ENCODE results near the gene PSMA6. TPM values are rescaled to one million over a fixed set of nuclear protein-coding genes. Genes with fewer than 3 reads are reported as not detected.

The PSMA6 gene
- total and polyA plus RNA-seq, 2 of the 8 experiments (the other 6 are each of a cell fraction or from before 2014, with no cell fraction given): 180 to 238 TPM

- CTCF ChIA-PET (ENCODE audit: partially characterized antibody): interaction anchor here (0.6 to 2.2 kb wide), 9 partner anchors 18 to 119 kb away, joined by 3 to 7 read pairs (median 4); partner anchors contain the start of gene PSMA6
- H3K27ac ChIP-seq (ENCODE audit: low read depth, low read length): no peak overlapping the region
- H3K56ac ChIP-seq (replicated peaks; ENCODE audit: insufficient read length, low read depth, low read length): no peak overlapping the region
- H3K4me3 ChIP-seq (ENCODE audit: extremely low read depth in 1 of 4, insufficient read depth in 2 of 4, low read depth in 3 of 4, low read length in 4 of 4): no peak overlapping the region
- no peak for TF ChIP-seq EGR1 (IDR thresholded peaks at IDR 0.05; ENCODE audit: borderline replicate concordance, low read depth, low read length)
- no peak for TF ChIP-seq ZNF274 (IDR thresholded peaks at IDR 0.05; ENCODE audit: borderline replicate concordance, extremely low read depth, low read length)
- TF ChIP-seq CHD1 (IDR thresholded peaks at IDR 0.05; ENCODE audit: low read depth, low read length): no peak
- no peak for TF ChIP-seq KDM1A (IDR thresholded peaks at IDR 0.05; ENCODE audit: borderline replicate concordance, low read length)
- no peak for TF ChIP-seq SIN3A (conservative IDR thresholded peaks at IDR 0.05 in 1 of 2, IDR thresholded peaks at IDR 0.05 in 1 of 2; ENCODE audit: low read depth in 1 of 2, low read length in 2 of 2)
- no peak for TF ChIP-seq ATF2 (IDR thresholded peaks at IDR 0.05; ENCODE audit: low read length)
- no peak for TF ChIP-seq TAF1 (IDR thresholded peaks at IDR 0.05; ENCODE audit: low read depth, low read length)
- TF ChIP-seq NRF1 (IDR thresholded peaks at IDR 0.05; ENCODE audit: low read depth, low read length): no peak
- no peak overlapping the region for H3K9ac ChIP-seq (replicated peaks in 1 of 4; ENCODE audit: extremely low read depth in 1 of 4, low read depth in 3 of 4, low read length in 3 of 4)
- H2BK15ac ChIP-seq (ENCODE audit: low read length): peak overlapping the region; percentile 95; the same call in 1 of the 2 replicates
- peak in 1 of 2 experiments; percentile 47 for DNase-seq (ENCODE audit: low read depth in 1 of 2, low spot score in 2 of 2)
- H3K23me2 ChIP-seq (ENCODE audit: low read depth, low read length): no peaks in the 10 kb centered on the region
- no peaks in the 10 kb centered on the region for H4K20me1 ChIP-seq (replicated peaks in 1 of 2; ENCODE audit: control insufficient read depth in 1 of 2, insufficient read depth in 2 of 2, low read length in 2 of 2)
- no peaks in the 10 kb centered on the region for H3K36me3 ChIP-seq (ENCODE audit: control insufficient read depth in 2 of 4, insufficient read depth in 4 of 4, low read length in 3 of 4)
- 93% methylated on average over 15 of the region's 15 CpGs; no CpG with 5 or more reads in 1 of the 2 experiments for WGBS, 2 experiments (ENCODE audit: extremely low coverage in 1 of 2, insufficient coverage in 1 of 2, insufficient read length in 1 of 2, insufficient replicate concordance in 2 of 2, low coverage in 1 of 2, low lambda C conversion rate in 2 of 2, missing lambda C conversion rate in 1 of 2)
- H3K79me1 ChIP-seq (ENCODE audit: low read depth, low read length): no peaks in the 10 kb centered on the region
- H4K91ac ChIP-seq (replicated peaks; ENCODE audit: insufficient read length, low read length): peak overlapping the region; percentile 76
- H3K18ac ChIP-seq (ENCODE audit: extremely low read depth, low read length): peak overlapping the region; percentile 44
- H3K27me3 ChIP-seq (replicated peaks in 1 of 4; ENCODE audit: control insufficient read depth in 3 of 4, extremely low read depth in 1 of 4, insufficient read depth in 3 of 4, low read length in 3 of 4): no peaks in the 10 kb centered on the region
- peak overlapping the region; percentile 76 for H2BK5ac ChIP-seq (ENCODE audit: low read depth, low read length)
- H3K4me1 ChIP-seq (replicated peaks in 1 of 4; ENCODE audit: control insufficient read depth in 3 of 4, insufficient read depth in 4 of 4, low read length in 3 of 4): peaks cover 6 to 37% (median 27%) of the 10 kb centered on the region in 4 experiments
- no peak overlapping the region for H2BK120ac ChIP-seq (replicated peaks; ENCODE audit: low read depth, low read length)
- H3K4ac ChIP-seq (replicated peaks; ENCODE audit: insufficient read length, low read depth, low read length): no peak overlapping the region
- no peak overlapping the region for H3K23ac ChIP-seq (ENCODE audit: insufficient read length)
- no peak overlapping the region for H4K5ac ChIP-seq (ENCODE audit: insufficient read length, low read depth, low read length)
- H2AFZ ChIP-seq (ENCODE audit: low read length): 0 out of 2 replicates have a peak overlapping the region, but pooled peaks have one; percentile 12
- no peak overlapping the region for H4K8ac ChIP-seq (ENCODE audit: extremely low read depth, insufficient read depth, low read length)
- no peaks in the 10 kb centered on the region for H3K79me2 ChIP-seq (ENCODE audit: control insufficient read depth in 1 of 2, insufficient read depth in 2 of 2, low read length in 2 of 2)
- H3K4me2 ChIP-seq (ENCODE audit: insufficient read depth in 1 of 2, low read depth in 2 of 2, low read length in 2 of 2): no peak overlapping the region
- 0 out of 2 replicates have a peak overlapping the region, but pooled peaks have one; percentile 80 for H2BK20ac ChIP-seq (ENCODE audit: low read length)
- no peak overlapping the region for H2AK5ac ChIP-seq (ENCODE audit: low read depth, low read length)
- POLR2A ChIA-PET (ENCODE audit: partially characterized antibody): interaction anchor here (0.7 to 1.5 kb wide), 5 partner anchors 8 to 70 kb away, joined by 3 to 8 read pairs (median 3); partner anchors contain the start of gene NFKBIA
- no peak overlapping the region for H3K14ac ChIP-seq (ENCODE audit: insufficient read length)
- H3K9me3 ChIP-seq (ENCODE audit: insufficient read depth in 2 of 2, low read depth in 1 of 2, low read length in 1 of 2): no peaks in the 10 kb centered on the region
- FAIRE-seq: no peak
- H2BK12ac ChIP-seq (ENCODE audit: low read depth, low read length): peak overlapping the region; percentile 87; the same call in 1 of the 2 replicates
These were observed 41.9 kb downstream of the PSMA6 start for GRCh38 chr14:35333797-35334743.
